Measurements from ENCODE around the gene SLC25A1. TPM values are rescaled to one million over a fixed set of nuclear protein-coding genes. Genes with fewer than 3 reads are reported as not detected.
A peak's percentile ranks its signal among the peaks of the same experiment; 100 is the strongest.

Gene SLC25A1
- total and polyA plus RNA-seq, 2 of the 4 experiments (the other 2 are of a cell fraction) = 41.0 to 56.5 TPM

GRCh38 chr22:19194766-19195536 is 16.4 kb upstream of the SLC25A1 start (continued):
- TF ChIP-seq CTCF (conservative IDR thresholded peaks at IDR 0.05; ENCODE audit: low read depth, low read length) = no peak

GRCh38 chr22:19193879-19194278 is 15.3 kb upstream of the SLC25A1 start:
- TF ChIP-seq MAFK (IDR thresholded peaks at IDR 0.05; ENCODE audit: low read depth, low read length) (0 out of 2 replicates have a peak, but pooled peaks have one; percentile 6), SMC3 (IDR thresholded peaks at IDR 0.05; ENCODE audit: low read depth, low read length) (no peak)
- Histone ChIP-seq H3K4ac (ENCODE audit: low read depth, low read length) (no peak overlapping the region), H2BK120ac (ENCODE audit: low read depth, low read length) (no peak overlapping the region), H3K18ac (ENCODE audit: low read depth, low read length) (no peak overlapping the region), H3K9me1 (ENCODE audit: insufficient read depth, low read length) (peaks cover 11% of the 10 kb centered on the region), H3K27ac (ENCODE audit: insufficient read depth, low read length) (no peak overlapping the region), H3K36me3 (ENCODE audit: control insufficient read depth, insufficient read depth, low read length) (peaks cover 9% of the 10 kb centered on the region; the same call in 1 of the 2 replicates), H3K4me1 (ENCODE audit: control insufficient read depth, insufficient read depth, low read length) (no peaks in the 10 kb centered on the region), H3K9me3 (ENCODE audit: control insufficient read depth, insufficient read depth, low read length) (no peaks in the 10 kb centered on the region), H2BK15ac (ENCODE audit: low read depth, low read length) (no peak overlapping the region), H2BK5ac (ENCODE audit: low read depth, low read length, poor library complexity, severe bottlenecking) (no peak overlapping the region), H3K14ac (replicated peaks; ENCODE audit: low read depth, low read length) (no peak overlapping the region), H3K23ac (ENCODE audit: low read depth, low read length) (no peak overlapping the region), H4K5ac (ENCODE audit: low read depth, low read length) (no peak overlapping the region), H3K56ac (ENCODE audit: extremely low read depth, insufficient read depth, low read length) (no peak overlapping the region), H3K9ac (ENCODE audit: low read depth, low read length) (no peak overlapping the region), H2BK20ac (ENCODE audit: low read depth, low read length) (no peak overlapping the region), H3K79me1 (ENCODE audit: low read depth in 1 of 2, low read length in 2 of 2) (no peaks in the 10 kb centered on the region), H2AK9ac (replicated peaks; ENCODE audit: low read depth, low read length, poor library complexity) (no peak overlapping the region), H4K91ac (ENCODE audit: insufficient read depth, low read depth, low read length) (no peak overlapping the region), H2AFZ (replicated peaks; ENCODE audit: low read length, poor library complexity) (no peak overlapping the region), H4K20me1 (ENCODE audit: insufficient read depth, low read length) (no peaks in the 10 kb centered on the region), H3K4me2 (ENCODE audit: low read depth, low read length) (no peak overlapping the region), H3K27me3 (ENCODE audit: control insufficient read depth, insufficient read depth, low read length) (no peaks in the 10 kb centered on the region), H3K4me3 (ENCODE audit: insufficient read depth, low read depth, low read length) (no peak overlapping the region), H2AK5ac (ENCODE audit: low read depth, low read length) (no peak overlapping the region), H4K8ac (ENCODE audit: low read depth in 2 of 2, low read length in 2 of 2) (no peak overlapping the region)
- 90% methylated on average over 2 of the region's 6 CpGs; no CpG with 5 or more reads in 1 of the 2 experiments for WGBS, 2 experiments (ENCODE audit: extremely low coverage in 2 of 2, insufficient read length in 1 of 2)
- in situ Hi-C loops (cut with MboI; ENCODE audit: low sequenced_read_pairs) (no loop called here), intact Hi-C loops (cut with micrococcal nuclease) (no loop called here), dilution Hi-C loops (cut with HindIII; ENCODE audit: low sequenced_read_pairs, unreplicated experiment) (no loop called here)
- no TSS peak for BruUV-seq (replicated peaks)
- no peak for DNase-seq
- ChIA-PET POLR2A (ENCODE audit: unreplicated experiment) (no interaction called here), CTCF (no interaction called here)
- ATAC-seq (ENCODE audit: low read depth) = no peak
